ENCODE data around the gene CD53. TPM values are rescaled to one million over a fixed set of nuclear protein-coding genes. Genes with fewer than 3 reads are reported as not detected.

The CD53 gene
- total and polyA plus RNA-seq, 2 experiments from 2014 or later = not detected

DNA sequence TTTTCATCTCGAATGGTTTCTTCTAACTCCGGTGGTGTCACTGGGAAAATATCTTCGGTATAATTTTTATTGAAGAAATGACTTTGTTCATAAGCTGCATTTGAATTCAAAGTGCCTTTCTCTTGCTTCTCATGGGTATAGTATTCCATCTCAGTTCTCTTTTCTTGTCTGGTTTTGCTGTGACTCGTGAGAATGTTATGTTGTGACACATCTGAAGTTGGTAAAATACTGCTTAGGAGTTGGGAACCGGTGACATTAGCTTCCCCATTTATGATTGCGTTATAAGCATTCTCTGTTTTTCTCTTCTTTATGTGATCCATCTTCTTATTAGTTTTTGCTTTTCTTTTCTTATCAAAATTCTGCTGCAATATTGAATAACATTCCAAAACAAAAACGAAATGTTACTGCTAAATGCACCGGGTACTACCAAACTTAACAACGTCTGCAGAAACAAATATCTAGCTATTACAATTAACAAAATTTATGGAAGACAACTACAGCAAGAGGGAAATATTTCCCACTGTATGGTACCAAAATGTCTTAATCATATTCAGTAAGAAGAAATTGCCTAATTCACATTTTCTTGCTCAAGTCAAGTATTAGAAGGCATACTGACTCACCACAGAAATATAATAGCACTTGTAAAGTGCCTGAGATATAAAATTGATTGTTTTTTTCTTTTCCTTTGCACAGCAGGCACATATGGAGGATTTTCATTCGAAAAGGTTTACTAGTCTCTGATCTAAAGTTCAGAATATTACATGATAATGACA, 75.3 kb downstream of the CD53 start:
- WGBS, 2 experiments (ENCODE audit: low coverage in 1 of 2, low lambda C conversion rate in 2 of 2, missing lambda C conversion rate in 2 of 2) = 87 to 89% methylated on average over 10 of the region's 10 CpGs
- Histone ChIP-seq H3K9me3 (ENCODE audit: low read depth) (no peaks in the 10 kb centered on the region), H3K27ac (no peak overlapping the region), H3K9ac (no peak overlapping the region), H3K4me1 (ENCODE audit: insufficient read depth) (no peaks in the 10 kb centered on the region), H3K36me3 (ENCODE audit: low read depth) (peaks cover 48% of the 10 kb centered on the region), H3K79me2 (ENCODE audit: insufficient read depth) (peaks cover 17% of the 10 kb centered on the region), H3K4me2 (ENCODE audit: unreplicated experiment) (no peak overlapping the region), H3K27me3 (replicated peaks; ENCODE audit: insufficient read depth) (no peaks in the 10 kb centered on the region), H3K9me2 (ENCODE audit: insufficient read depth) (no peaks in the 10 kb centered on the region), H3F3A (ENCODE audit: insufficient read depth) (0 out of 2 replicates have a peak, but pooled peaks cover 12% of the 10 kb centered on the region), H2AFZ (no peak overlapping the region), H4K20me1 (ENCODE audit: insufficient read depth) (no peaks in the 10 kb centered on the region), H3K4me3 (no peak overlapping the region)
- DNase-seq = peak; percentile 44
- TF ChIP-seq EZH2 (IDR thresholded peaks at IDR 0.05; ENCODE audit: insufficient read depth, poor library complexity, severe bottlenecking) (no peak), EZH2phosphoT487 (IDR thresholded peaks at IDR 0.05; ENCODE audit: insufficient read depth, low read depth) (no peak)
- in situ Hi-C loops (cut with MboI) = no loop called here

Other genes with a start within 250 kb of the CD53 start
- not detected in 2 replicates for gene KCNA3, start 198.2 kb upstream of the CD53 start, total RNA-seq (2014; rRNA removed; shearing (Covaris generic))
- gene KCNA3, start 198.2 kb upstream of the CD53 start, polyA plus RNA-seq (2016; fragmentation: Nextera tagmentation; extraction: Ambion mirVana) = not detected in 2 replicates
- 17.3 and 19.2 TPM in 2 replicates for gene LRIF1, start 90.8 kb downstream of the CD53 start, total RNA-seq (2014; rRNA removed; shearing (Covaris generic))
- gene LRIF1, start 90.8 kb downstream of the CD53 start, polyA plus RNA-seq (2016; fragmentation: Nextera tagmentation; extraction: Ambion mirVana) = 18.0 and 18.6 TPM in 2 replicates

Data from GM23248 (cell line).